Epithelial cell of esophagus (primary cell): Measurements from ENCODE around the gene MAFB.

Source experiments
- DNase-seq: peaks from one replicate; pipeline ENCODE4 v3.0.0; 2010; ENCODE audit warnings: low read depth
- H3K4me3 ChIP-seq: 2 replicates; pipeline ENCODE4 v1.5.1; 2011; ENCODE audit warnings: mild to moderate bottlenecking, low read length, control low read depth
- TF ChIP-seq, protein P1 (sequence below): IDR thresholded peaks from 2 replicates; pipeline ENCODE4 v1.5.1; 2011; ENCODE audit warnings: low read depth, mild to moderate bottlenecking, low read length, control low read depth, inconsistent platforms; ENCODE audit not compliant: insufficient read depth; ENCODE audit errors: missing control alignments

The MAFB gene

DNA sequence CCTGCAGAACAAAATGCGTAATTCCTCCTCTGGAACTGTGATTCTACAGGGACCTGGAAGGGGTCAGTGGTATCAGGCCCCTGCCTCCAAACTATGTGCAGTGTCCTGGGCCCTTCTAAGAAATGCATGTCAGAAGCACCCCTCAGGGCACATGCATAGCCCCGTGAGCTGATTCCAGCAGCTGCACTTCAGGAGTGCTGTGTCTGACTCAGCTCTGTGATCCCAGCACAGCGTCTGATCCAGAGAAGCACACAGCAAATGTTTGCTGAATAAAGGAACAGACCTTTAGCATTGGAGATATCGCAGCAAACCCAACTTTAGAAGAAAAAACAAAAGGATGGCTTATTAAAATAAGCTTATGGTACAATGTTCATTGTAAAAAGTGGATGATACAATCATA lies 15.8 kb upstream of the MAFB start:
- peak; percentile 13 for DNase-seq
- TF ChIP-seq, protein P1, sequence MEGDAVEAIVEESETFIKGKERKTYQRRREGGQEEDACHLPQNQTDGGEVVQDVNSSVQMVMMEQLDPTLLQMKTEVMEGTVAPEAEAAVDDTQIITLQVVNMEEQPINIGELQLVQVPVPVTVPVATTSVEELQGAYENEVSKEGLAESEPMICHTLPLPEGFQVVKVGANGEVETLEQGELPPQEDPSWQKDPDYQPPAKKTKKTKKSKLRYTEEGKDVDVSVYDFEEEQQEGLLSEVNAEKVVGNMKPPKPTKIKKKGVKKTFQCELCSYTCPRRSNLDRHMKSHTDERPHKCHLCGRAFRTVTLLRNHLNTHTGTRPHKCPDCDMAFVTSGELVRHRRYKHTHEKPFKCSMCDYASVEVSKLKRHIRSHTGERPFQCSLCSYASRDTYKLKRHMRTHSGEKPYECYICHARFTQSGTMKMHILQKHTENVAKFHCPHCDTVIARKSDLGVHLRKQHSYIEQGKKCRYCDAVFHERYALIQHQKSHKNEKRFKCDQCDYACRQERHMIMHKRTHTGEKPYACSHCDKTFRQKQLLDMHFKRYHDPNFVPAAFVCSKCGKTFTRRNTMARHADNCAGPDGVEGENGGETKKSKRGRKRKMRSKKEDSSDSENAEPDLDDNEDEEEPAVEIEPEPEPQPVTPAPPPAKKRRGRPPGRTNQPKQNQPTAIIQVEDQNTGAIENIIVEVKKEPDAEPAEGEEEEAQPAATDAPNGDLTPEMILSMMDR, result no peak
- no peak overlapping the region for H3K4me3 ChIP-seq

DNA sequence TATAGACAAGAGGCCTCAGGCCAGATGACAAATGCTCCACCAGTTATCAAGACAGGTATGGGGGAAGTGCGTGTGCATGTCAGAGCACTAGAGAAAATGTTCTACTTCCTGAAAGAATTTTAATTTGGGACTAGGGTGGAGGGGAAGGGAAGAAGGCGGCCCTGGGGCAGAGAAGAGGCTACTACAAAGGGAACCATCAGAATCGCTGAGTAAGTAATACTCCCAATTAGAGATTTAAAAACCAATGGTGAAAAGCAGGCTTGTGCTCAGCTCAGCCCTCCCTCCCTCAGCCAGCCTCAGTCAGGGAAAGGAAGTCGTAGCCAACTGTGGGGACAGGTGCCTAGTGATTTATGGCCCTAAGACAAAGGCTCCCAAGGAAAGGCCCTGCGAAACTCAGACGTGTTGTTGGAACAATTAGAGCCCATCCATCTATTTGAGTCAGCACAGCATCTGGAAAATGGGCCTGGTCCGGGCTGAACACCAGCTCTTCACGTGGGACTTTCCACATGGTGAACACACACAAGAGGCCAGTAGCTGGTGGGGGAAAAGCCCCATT lies 15.0 kb upstream of the MAFB start:
- peak; percentile 29 for DNase-seq
- H3K4me3 ChIP-seq, result no peak overlapping the region
- TF ChIP-seq, protein P1, result no peak

DNA sequence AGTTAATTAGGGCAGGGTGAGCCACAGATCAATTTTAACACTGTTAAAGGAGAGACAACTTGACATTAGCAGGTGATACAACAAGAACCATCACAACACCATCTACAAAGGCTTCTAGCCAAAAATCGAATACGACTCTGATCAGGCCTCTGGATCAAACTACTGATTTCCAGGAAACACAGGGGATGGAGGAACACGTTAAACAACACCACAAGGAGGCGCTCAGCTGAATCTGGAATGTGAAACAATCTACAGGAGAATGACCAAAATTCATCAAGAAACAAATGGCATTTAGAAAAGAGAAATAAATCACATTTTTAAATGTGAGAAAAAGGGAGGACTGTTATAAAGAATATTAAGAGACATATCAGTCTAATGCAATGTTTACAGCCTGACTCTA lies 13.5 kb upstream of the MAFB start:
- TF ChIP-seq, protein P1, result no peak
- no peak for DNase-seq
- no peak overlapping the region for H3K4me3 ChIP-seq

DNA sequence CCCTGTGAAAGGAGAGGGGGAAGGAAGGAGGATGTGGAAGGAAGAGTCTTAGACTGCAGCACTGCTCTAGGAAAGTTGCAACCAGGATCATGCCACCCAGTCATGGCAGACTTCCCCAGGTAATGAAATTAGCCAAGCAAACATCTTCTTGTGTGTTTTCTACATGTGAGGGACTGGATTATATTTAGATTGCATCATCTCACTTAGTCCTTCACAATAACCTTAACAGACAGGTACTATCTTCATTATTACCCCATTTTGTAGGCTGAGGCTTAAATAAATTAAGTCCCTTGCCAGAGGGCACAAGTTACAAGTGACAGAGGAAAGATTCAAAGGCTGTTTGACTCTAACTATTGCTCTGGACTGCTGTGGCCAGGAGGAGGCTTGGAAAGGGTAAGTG lies 9.7 kb upstream of the MAFB start:
- H3K4me3 ChIP-seq, result no peak overlapping the region
- DNase-seq, result no peak
- TF ChIP-seq, protein P1, result no peak

DNA sequence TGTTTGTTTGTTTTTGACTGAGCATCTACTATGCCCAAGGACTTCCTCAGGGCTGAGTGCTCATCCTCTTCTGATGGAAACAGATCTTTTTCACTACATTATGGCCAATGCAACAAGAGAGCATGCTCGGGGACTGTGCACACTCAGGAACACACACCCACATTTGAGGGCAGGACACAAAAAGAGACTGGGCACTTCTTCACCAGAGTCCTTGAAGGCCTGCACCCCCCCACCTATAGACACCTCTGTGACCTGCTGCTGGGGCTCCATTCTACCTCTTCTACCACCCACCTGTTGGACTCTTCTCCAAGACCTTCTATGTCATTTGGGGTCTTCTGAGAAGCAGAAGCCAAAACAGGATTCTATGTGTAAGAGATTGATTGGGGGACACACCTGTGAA lies 9.2 kb upstream of the MAFB start:
- DNase-seq, result no peak
- TF ChIP-seq, protein P1, result no peak
- no peak overlapping the region for H3K4me3 ChIP-seq

DNA sequence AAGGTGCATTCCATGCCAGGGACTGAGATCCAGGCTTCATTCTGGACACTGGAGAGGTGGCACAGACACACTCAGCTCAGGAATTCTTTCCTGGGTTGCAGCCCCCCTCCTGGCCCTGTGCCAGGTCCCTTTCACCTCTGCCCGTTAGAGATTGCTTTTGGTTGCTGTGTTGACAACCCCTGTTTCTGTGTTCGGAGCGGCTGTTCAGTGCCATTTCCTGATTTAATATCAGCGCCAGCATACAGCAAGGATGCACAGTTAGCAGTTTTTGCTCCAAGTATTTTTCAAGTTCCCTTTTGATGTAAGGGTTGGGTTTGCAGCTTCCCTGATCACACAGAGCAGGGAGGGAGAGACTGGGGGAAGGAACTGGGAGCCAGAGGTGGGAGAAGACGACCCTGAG lies 8.5 kb upstream of the MAFB start:
- no peak for DNase-seq
- TF ChIP-seq, protein P1, result no peak
- no peak overlapping the region for H3K4me3 ChIP-seq

DNA sequence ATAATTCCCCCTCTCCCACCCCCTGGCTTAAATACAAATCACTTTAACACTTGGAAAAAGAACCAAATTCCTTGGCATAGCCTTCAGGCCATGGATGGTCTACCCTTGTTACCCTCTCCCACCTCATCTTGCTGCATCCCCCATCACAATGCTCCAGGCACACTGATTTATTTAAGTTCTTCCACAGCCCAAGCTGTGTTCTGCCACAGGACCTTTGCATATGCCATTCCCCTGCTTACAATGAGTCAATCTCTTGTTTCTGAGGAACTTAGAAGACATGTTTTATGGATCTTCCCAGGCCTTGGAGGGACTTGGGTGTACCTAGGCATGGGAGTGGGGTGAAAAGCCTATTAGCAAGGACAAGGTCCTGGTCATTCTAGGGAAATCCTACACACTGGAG lies 6.2 kb upstream of the MAFB start:
- TF ChIP-seq, protein P1, result no peak
- no peak overlapping the region for H3K4me3 ChIP-seq
- no peak for DNase-seq
